ENCODE results near the gene ZNF668. TPM values are rescaled to one million over a fixed set of nuclear protein-coding genes. Genes with fewer than 3 reads are reported as not detected.

The ZNF668 gene
- total and polyA plus RNA-seq, 4 donors = 0.92 to 4.8 (median 3.9) TPM

DNA sequence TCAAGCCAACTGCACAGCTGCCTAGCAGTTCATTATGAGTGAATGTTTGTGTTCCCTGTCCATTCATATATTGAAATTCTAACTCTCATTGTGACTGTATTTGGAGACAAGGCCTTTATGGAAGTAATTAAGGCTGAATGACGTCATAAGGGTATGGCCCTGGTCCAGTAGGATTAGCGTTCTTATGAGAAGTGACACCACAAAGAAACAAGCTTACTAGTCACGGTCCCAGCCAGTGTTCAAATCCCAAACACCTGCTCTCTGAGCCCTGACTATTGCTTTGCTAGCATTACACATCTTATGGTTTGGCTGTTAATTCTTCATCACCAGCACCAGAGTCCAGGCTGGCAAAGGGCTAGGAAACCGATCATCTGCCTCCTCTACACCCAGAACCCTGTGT lies 2.2 kb downstream of the ZNF668 start:
- H3K9me3 ChIP-seq (ENCODE audit: control insufficient read depth in 4 of 4, low read length in 3 of 4) = no peaks in the 10 kb centered on the region
- no peaks in the 10 kb centered on the region for H3K27me3 ChIP-seq (ENCODE audit: control insufficient read depth in 4 of 4, insufficient read depth in 4 of 4, low read length in 3 of 4)
- H3K4me3 ChIP-seq (ENCODE audit: low read depth in 1 of 3, low read length in 3 of 3) = no peak overlapping the region
- peaks cover 0 to 26% (median 19%) of the 10 kb centered on the region in 4 donors for H3K4me1 ChIP-seq (ENCODE audit: control insufficient read depth in 4 of 4, insufficient read depth in 4 of 4, low read length in 3 of 4)
- 57% methylated on average over 4 of the region's 4 CpGs for WGBS
- no peak for DNase-seq (ENCODE audit: low spot score)
- H3K9ac ChIP-seq (ENCODE audit: low read depth in 1 of 2, low read length in 2 of 2) = no peak overlapping the region
- peaks cover 0 to 3% (median 2%) of the 10 kb centered on the region in 4 donors for H3K36me3 ChIP-seq (ENCODE audit: control insufficient read depth in 4 of 4, insufficient read depth in 3 of 4, low read depth in 1 of 4, low read length in 3 of 4)
- TF ChIP-seq FOXA1 (IDR thresholded peaks at IDR 0.05) = no peak
- no peak for TF ChIP-seq GABPA (IDR thresholded peaks at IDR 0.05 in 1 of 2, conservative IDR thresholded peaks at IDR 0.05 in 1 of 2)
- TF ChIP-seq YY1 (IDR thresholded peaks at IDR 0.05) = no peak
- TF ChIP-seq, protein P1, sequence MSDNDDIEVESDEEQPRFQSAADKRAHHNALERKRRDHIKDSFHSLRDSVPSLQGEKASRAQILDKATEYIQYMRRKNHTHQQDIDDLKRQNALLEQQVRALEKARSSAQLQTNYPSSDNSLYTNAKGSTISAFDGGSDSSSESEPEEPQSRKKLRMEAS (IDR thresholded peaks at IDR 0.05) = no peak
- TF ChIP-seq NR2F2 (IDR thresholded peaks at IDR 0.05) = no peak
- TF ChIP-seq, protein P2, sequence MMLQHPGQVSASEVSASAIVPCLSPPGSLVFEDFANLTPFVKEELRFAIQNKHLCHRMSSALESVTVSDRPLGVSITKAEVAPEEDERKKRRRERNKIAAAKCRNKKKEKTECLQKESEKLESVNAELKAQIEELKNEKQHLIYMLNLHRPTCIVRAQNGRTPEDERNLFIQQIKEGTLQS (IDR thresholded peaks at IDR 0.05) = no peak
- TF ChIP-seq RXRA (IDR thresholded peaks at IDR 0.05) = no peak
- no peak for TF ChIP-seq TAF1 (conservative IDR thresholded peaks at IDR 0.05)
- H3K27ac ChIP-seq (ENCODE audit: low read depth in 1 of 2, low read length in 2 of 2) = no peak overlapping the region

DNA sequence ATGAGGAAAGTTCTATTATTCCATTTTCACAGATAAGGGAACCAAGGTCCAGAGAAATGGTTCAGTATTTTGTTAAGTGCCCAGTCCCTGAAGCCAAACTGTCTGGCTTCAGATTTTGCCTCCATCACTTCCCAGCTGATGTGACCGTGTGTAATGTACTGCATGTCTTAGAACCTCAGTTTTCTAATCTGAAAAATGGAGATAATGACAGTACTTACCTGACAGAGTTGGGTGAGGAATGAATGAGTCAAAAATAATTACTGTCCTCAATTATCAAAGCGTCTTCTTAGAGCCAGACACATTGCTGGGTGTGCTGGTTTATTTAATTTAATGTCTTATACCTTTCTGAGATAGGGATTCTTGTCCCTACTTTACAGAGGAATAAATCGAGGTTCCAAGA lies 6.7 kb downstream of the ZNF668 start:
- WGBS = 93% methylated on average over 3 of the region's 3 CpGs

DNA sequence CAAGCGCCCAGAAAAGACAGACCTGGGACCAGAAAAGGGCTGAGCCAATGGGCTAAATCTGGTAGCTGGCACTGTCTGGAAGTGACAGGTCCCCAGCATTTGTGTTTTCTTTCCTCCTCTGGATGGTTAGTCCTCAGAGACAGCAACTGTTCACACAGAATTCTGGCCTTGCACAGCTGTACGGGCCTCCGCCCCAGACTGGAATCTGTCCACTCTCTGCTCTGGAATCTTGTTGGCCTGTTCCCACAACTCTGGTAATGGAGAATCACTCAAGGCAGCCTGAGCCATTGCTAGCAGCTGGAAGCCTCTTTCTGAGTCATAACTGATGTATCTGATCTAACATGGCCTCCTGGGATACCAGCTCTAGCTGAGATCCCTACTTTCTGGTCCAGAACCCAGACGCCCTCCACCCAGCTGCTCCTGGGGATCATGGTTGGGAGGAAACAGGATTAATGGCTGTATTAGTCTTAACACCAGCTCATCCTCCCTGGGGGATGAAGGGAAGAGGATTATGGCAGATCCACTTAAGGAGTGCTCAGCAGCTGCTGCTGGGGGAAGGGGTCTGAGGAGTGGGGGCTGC lies 9.1 kb downstream of the ZNF668 start:
- Histone ChIP-seq H3K4me3 (ENCODE audit: low read depth in 1 of 3, low read length in 3 of 3) (no peak overlapping the region), H3K36me3 (ENCODE audit: control insufficient read depth in 4 of 4, insufficient read depth in 3 of 4, low read depth in 1 of 4, low read length in 3 of 4) (peaks cover 0 to 14% (median 7%) of the 10 kb centered on the region in 4 donors), H3K27me3 (ENCODE audit: control insufficient read depth in 4 of 4, insufficient read depth in 4 of 4, low read length in 3 of 4) (no peaks in the 10 kb centered on the region), H3K9me3 (ENCODE audit: control insufficient read depth in 4 of 4, low read length in 3 of 4) (no peaks in the 10 kb centered on the region), H3K27ac (ENCODE audit: low read depth in 1 of 2, low read length in 2 of 2) (no peak overlapping the region), H3K9ac (ENCODE audit: low read depth in 1 of 2, low read length in 2 of 2) (no peak overlapping the region), H3K4me1 (ENCODE audit: control insufficient read depth in 4 of 4, insufficient read depth in 4 of 4, low read length in 3 of 4) (no peaks in the 10 kb centered on the region)
- WGBS = 89% methylated on average over 4 of the region's 4 CpGs
- no peak for DNase-seq (ENCODE audit: low spot score)
- TF ChIP-seq, protein P3, sequence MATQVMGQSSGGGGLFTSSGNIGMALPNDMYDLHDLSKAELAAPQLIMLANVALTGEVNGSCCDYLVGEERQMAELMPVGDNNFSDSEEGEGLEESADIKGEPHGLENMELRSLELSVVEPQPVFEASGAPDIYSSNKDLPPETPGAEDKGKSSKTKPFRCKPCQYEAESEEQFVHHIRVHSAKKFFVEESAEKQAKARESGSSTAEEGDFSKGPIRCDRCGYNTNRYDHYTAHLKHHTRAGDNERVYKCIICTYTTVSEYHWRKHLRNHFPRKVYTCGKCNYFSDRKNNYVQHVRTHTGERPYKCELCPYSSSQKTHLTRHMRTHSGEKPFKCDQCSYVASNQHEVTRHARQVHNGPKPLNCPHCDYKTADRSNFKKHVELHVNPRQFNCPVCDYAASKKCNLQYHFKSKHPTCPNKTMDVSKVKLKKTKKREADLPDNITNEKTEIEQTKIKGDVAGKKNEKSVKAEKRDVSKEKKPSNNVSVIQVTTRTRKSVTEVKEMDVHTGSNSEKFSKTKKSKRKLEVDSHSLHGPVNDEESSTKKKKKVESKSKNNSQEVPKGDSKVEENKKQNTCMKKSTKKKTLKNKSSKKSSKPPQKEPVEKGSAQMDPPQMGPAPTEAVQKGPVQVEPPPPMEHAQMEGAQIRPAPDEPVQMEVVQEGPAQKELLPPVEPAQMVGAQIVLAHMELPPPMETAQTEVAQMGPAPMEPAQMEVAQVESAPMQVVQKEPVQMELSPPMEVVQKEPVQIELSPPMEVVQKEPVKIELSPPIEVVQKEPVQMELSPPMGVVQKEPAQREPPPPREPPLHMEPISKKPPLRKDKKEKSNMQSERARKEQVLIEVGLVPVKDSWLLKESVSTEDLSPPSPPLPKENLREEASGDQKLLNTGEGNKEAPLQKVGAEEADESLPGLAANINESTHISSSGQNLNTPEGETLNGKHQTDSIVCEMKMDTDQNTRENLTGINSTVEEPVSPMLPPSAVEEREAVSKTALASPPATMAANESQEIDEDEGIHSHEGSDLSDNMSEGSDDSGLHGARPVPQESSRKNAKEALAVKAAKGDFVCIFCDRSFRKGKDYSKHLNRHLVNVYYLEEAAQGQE (IDR thresholded peaks at IDR 0.05) = no peak
- TF ChIP-seq NR2F2 (IDR thresholded peaks at IDR 0.05) (no peak), FOXA1 (IDR thresholded peaks at IDR 0.05) (no peak), EGR1 (IDR thresholded peaks at IDR 0.05; ENCODE audit: low read depth in 2 of 2) (no peak), FOXA2 (IDR thresholded peaks at IDR 0.05) (no peak), JUND (IDR thresholded peaks at IDR 0.05) (no peak), RXRA (IDR thresholded peaks at IDR 0.05) (no peak), HNF4G (IDR thresholded peaks at IDR 0.05) (no peak), SP1 (IDR thresholded peaks at IDR 0.05) (no peak), TAF1 (conservative IDR thresholded peaks at IDR 0.05) (no peak)
- TF ChIP-seq, protein P4, sequence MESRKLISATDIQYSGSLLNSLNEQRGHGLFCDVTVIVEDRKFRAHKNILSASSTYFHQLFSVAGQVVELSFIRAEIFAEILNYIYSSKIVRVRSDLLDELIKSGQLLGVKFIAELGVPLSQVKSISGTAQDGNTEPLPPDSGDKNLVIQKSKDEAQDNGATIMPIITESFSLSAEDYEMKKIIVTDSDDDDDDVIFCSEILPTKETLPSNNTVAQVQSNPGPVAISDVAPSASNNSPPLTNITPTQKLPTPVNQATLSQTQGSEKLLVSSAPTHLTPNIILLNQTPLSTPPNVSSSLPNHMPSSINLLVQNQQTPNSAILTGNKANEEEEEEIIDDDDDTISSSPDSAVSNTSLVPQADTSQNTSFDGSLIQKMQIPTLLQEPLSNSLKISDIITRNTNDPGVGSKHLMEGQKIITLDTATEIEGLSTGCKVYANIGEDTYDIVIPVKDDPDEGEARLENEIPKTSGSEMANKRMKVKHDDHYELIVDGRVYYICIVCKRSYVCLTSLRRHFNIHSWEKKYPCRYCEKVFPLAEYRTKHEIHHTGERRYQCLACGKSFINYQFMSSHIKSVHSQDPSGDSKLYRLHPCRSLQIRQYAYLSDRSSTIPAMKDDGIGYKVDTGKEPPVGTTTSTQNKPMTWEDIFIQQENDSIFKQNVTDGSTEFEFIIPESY (IDR thresholded peaks at IDR 0.05) = no peak
- TF ChIP-seq, protein P2 (IDR thresholded peaks at IDR 0.05) = no peak

More for the DNA sequence above, 6.7 kb downstream of the ZNF668 start:
- H3K9me3 ChIP-seq (ENCODE audit: control insufficient read depth in 4 of 4, low read length in 3 of 4) = no peaks in the 10 kb centered on the region
- H3K4me3 ChIP-seq (ENCODE audit: low read depth in 1 of 3, low read length in 3 of 3) = no peak overlapping the region
- H3K27me3 ChIP-seq (ENCODE audit: control insufficient read depth in 4 of 4, insufficient read depth in 4 of 4, low read length in 3 of 4) = no peaks in the 10 kb centered on the region
- H3K27ac ChIP-seq (ENCODE audit: low read depth in 1 of 2, low read length in 2 of 2) = no peak overlapping the region
- H3K4me1 ChIP-seq (ENCODE audit: control insufficient read depth in 4 of 4, insufficient read depth in 4 of 4, low read length in 3 of 4) = peaks cover 0 to 8% (median 5%) of the 10 kb centered on the region in 4 donors
- TF ChIP-seq SP1 (IDR thresholded peaks at IDR 0.05) = no peak
- no peak for TF ChIP-seq RAD21 (IDR thresholded peaks at IDR 0.05)
- no peak for TF ChIP-seq GABPA (IDR thresholded peaks at IDR 0.05 in 1 of 2, conservative IDR thresholded peaks at IDR 0.05 in 1 of 2)
- TF ChIP-seq, protein P4 (IDR thresholded peaks at IDR 0.05) = no peak
- no peak for TF ChIP-seq TAF1 (conservative IDR thresholded peaks at IDR 0.05)
- no peak for TF ChIP-seq RXRA (IDR thresholded peaks at IDR 0.05)
- TF ChIP-seq FOXA1 (IDR thresholded peaks at IDR 0.05) = no peak
- no peak for TF ChIP-seq FOXA2 (IDR thresholded peaks at IDR 0.05)
- TF ChIP-seq JUND (IDR thresholded peaks at IDR 0.05) = no peak
- TF ChIP-seq, protein P2 (IDR thresholded peaks at IDR 0.05) = no peak
- TF ChIP-seq HNF4A (conservative IDR thresholded peaks at IDR 0.05) = no peak
- DNase-seq (ENCODE audit: low spot score) = no peak
- no peak overlapping the region for H3K9ac ChIP-seq (ENCODE audit: low read depth in 1 of 2, low read length in 2 of 2)
- peaks cover 0 to 8% (median 3%) of the 10 kb centered on the region in 4 donors for H3K36me3 ChIP-seq (ENCODE audit: control insufficient read depth in 4 of 4, insufficient read depth in 3 of 4, low read depth in 1 of 4, low read length in 3 of 4)

Measured in liver (tissue), 9 donors.